ENCODE results near the gene ST6GALNAC4. TPM values are rescaled to one million over a fixed set of nuclear protein-coding genes. Genes with fewer than 3 reads are reported as not detected.

Gene ST6GALNAC4
- total RNA-seq, 1 donor from 2014 or later: 15.8 TPM

- no peaks in the 10 kb centered on the region for H3K36me3 Mint-ChIP-seq (ENCODE audit: unreplicated experiment)
- H3K4me3 Mint-ChIP-seq (ENCODE audit: unreplicated experiment): no peak overlapping the region
- H3K27me3 Mint-ChIP-seq (ENCODE audit: unreplicated experiment): peaks cover 9% of the 10 kb centered on the region
- peaks cover 3% of the 10 kb centered on the region for H3K4me1 Mint-ChIP-seq (ENCODE audit: low read depth, unreplicated experiment)
- peaks cover 2% of the 10 kb centered on the region for H3K9me3 Mint-ChIP-seq (ENCODE audit: unreplicated experiment)
- no peak for DNase-seq
- H3K27ac Mint-ChIP-seq (ENCODE audit: unreplicated experiment): no peak overlapping the region
- TF ChIP-seq, protein P1, sequence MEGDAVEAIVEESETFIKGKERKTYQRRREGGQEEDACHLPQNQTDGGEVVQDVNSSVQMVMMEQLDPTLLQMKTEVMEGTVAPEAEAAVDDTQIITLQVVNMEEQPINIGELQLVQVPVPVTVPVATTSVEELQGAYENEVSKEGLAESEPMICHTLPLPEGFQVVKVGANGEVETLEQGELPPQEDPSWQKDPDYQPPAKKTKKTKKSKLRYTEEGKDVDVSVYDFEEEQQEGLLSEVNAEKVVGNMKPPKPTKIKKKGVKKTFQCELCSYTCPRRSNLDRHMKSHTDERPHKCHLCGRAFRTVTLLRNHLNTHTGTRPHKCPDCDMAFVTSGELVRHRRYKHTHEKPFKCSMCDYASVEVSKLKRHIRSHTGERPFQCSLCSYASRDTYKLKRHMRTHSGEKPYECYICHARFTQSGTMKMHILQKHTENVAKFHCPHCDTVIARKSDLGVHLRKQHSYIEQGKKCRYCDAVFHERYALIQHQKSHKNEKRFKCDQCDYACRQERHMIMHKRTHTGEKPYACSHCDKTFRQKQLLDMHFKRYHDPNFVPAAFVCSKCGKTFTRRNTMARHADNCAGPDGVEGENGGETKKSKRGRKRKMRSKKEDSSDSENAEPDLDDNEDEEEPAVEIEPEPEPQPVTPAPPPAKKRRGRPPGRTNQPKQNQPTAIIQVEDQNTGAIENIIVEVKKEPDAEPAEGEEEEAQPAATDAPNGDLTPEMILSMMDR (IDR thresholded peaks at IDR 0.05; ENCODE audit: partially characterized antibody, unreplicated experiment): no peak
Measured at GRCh38 chr9:127953154-127953553, 36.3 kb upstream of the ST6GALNAC4 start.

GRCh38 chr9:127950513-127951289 is 33.9 kb upstream of the ST6GALNAC4 start:
- H3K4me3 Mint-ChIP-seq (ENCODE audit: unreplicated experiment): no peak overlapping the region
- TF ChIP-seq, protein P1 (IDR thresholded peaks at IDR 0.05; ENCODE audit: partially characterized antibody, unreplicated experiment): no peak
- peaks cover 7% of the 10 kb centered on the region for H3K4me1 Mint-ChIP-seq (ENCODE audit: low read depth, unreplicated experiment)
- H3K27ac Mint-ChIP-seq (ENCODE audit: unreplicated experiment): no peak overlapping the region
- no peak for DNase-seq
- peaks cover 9% of the 10 kb centered on the region for H3K27me3 Mint-ChIP-seq (ENCODE audit: unreplicated experiment)
- no peaks in the 10 kb centered on the region for H3K36me3 Mint-ChIP-seq (ENCODE audit: unreplicated experiment)
- H3K9me3 Mint-ChIP-seq (ENCODE audit: unreplicated experiment): peaks cover 2% of the 10 kb centered on the region

- Mint-ChIP-seq H3K4me1 (ENCODE audit: low read depth, unreplicated experiment) (peaks cover 4% of the 10 kb centered on the region), H3K9me3 (ENCODE audit: unreplicated experiment) (peaks cover 3% of the 10 kb centered on the region)
Measured at GRCh38 chr9:127949827-127950512, 33.1 kb upstream of the ST6GALNAC4 start.

DNA sequence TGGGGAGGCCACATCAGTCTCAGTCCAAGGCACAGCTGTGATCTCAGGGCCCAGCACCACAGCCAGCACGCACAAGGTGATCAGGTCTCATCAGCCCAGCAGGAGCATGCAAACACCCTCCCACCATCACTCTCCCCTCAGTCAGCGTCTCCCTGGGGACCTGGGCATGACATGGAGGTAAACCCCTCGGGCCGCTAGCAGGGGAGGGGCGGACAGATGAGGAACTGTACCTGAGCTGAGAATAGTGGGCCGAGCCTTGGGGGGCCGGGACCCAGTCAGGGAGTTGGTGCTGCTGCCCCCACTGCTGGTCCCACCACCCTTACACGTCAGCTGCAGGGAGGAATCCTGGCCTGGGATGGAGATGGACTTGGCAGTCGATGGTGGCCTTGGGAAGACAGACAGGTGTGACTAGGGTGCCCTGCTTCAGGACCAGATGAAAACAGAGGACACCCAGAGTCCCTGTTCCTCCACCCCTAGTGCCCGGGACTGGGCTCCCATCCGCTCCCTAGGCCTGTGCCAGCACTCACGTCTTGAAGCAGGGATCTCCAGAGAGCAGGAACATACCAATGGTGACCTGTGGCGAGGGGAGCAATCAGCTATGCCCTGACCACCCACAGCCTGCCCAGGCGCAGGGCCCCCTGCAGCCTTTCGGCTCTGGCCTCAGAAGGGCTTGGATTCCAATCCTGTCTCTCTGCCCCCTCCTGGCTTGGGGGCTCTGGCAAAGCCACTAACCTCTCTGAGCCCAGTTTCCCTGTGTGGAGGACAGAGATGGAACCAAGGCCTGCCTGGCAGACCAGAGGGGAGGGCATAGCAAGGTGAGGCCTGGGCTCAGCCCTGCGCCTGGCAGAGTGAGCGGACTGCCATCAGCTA is 31.2 kb upstream of the ST6GALNAC4 start:
- no peaks in the 10 kb centered on the region for H3K36me3 Mint-ChIP-seq (ENCODE audit: unreplicated experiment)
- no peak for DNase-seq
- no peak overlapping the region for H3K4me3 Mint-ChIP-seq (ENCODE audit: unreplicated experiment)
- peaks cover 7% of the 10 kb centered on the region for H3K4me1 Mint-ChIP-seq (ENCODE audit: low read depth, unreplicated experiment)
- TF ChIP-seq, protein P1 (IDR thresholded peaks at IDR 0.05; ENCODE audit: partially characterized antibody, unreplicated experiment): no peak
- no peak overlapping the region for H3K27ac Mint-ChIP-seq (ENCODE audit: unreplicated experiment)
- peaks cover 5% of the 10 kb centered on the region for H3K9me3 Mint-ChIP-seq (ENCODE audit: unreplicated experiment)
- peaks cover 10% of the 10 kb centered on the region for H3K27me3 Mint-ChIP-seq (ENCODE audit: unreplicated experiment)

More at GRCh38 chr9:127949827-127950512, 33.1 kb upstream of the ST6GALNAC4 start:
- H3K36me3 Mint-ChIP-seq (ENCODE audit: unreplicated experiment): no peaks in the 10 kb centered on the region
- peaks cover 9% of the 10 kb centered on the region for H3K27me3 Mint-ChIP-seq (ENCODE audit: unreplicated experiment)
- no peak overlapping the region for H3K27ac Mint-ChIP-seq (ENCODE audit: unreplicated experiment)
- H3K4me3 Mint-ChIP-seq (ENCODE audit: unreplicated experiment): no peak overlapping the region
- TF ChIP-seq, protein P1 (IDR thresholded peaks at IDR 0.05; ENCODE audit: partially characterized antibody, unreplicated experiment): no peak
- no peak for DNase-seq

Data from glutamatergic neuron (in vitro differentiated cells).